Loucy (cell line): ENCODE measurements around the gene CYGB.

Experiments used
- H2AFZ ChIP-seq: fragments of 200-600 bp; sonication (generic); 2 replicates; pipeline ENCODE4 v1.6.0; 2016; ENCODE audit warnings: antibody characterized with exemption, mild to moderate bottlenecking, low read length, moderate library complexity
- H3F3A ChIP-seq: fragments of 200-600 bp; 2 replicates; pipeline ENCODE4 v1.6.0; 2016; ENCODE audit warnings: antibody characterized with exemption, low read depth, mild to moderate bottlenecking
- H3K27me3 ChIP-seq: fragments of 200-600 bp; sonication (generic); 2 replicates; pipeline ENCODE4 v1.6.1; 2014; ENCODE audit warnings: low read length, mild to moderate bottlenecking; ENCODE audit not compliant: insufficient read depth, poor library complexity, severe bottlenecking
- H3K36me3 ChIP-seq: fragments of 200-600 bp; sonication (generic); 2 replicates; pipeline ENCODE4 v1.6.1; 2016; ENCODE audit warnings: low read length; ENCODE audit not compliant: insufficient read depth
- H3K4me1 ChIP-seq: fragments of 200-600 bp; sonication (generic); 2 replicates; pipeline ENCODE4 v1.5.1; 2014; ENCODE audit warnings: low read length, mild to moderate bottlenecking; ENCODE audit not compliant: insufficient read depth, poor library complexity, severe bottlenecking
- H3K4me2 ChIP-seq: fragments of 200-600 bp; sonication (generic); 2 replicates; pipeline ENCODE4 v1.6.0; 2014; ENCODE audit warnings: antibody characterized with exemption, low read length, low read depth, mild to moderate bottlenecking; ENCODE audit not compliant: poor library complexity, severe bottlenecking
- H3K4me3 ChIP-seq: fragments of 200-600 bp; sonication (generic); 2 replicates; pipeline ENCODE4 v1.5.1; 2014; ENCODE audit warnings: low read length, mild to moderate bottlenecking, mixed read lengths; ENCODE audit not compliant: poor library complexity, severe bottlenecking
- H3K79me2 ChIP-seq: fragments of 200-600 bp; sonication (generic); 2 replicates; pipeline ENCODE4 v1.6.1; 2014; ENCODE audit warnings: low read length; ENCODE audit not compliant: insufficient read depth
- H3K9ac ChIP-seq: fragments of 200-600 bp; sonication (generic); 2 replicates; pipeline ENCODE4 v1.6.0; 2014; ENCODE audit warnings: mild to moderate bottlenecking, low read depth, low read length, moderate library complexity; ENCODE audit not compliant: poor library complexity, severe bottlenecking
- H3K9me2 ChIP-seq: fragments of 200-600 bp; sonication (generic); replicated peaks from 2 replicates; pipeline ENCODE4 v1.6.1; 2016; ENCODE audit warnings: low read depth, low read length, mixed read lengths
- H3K9me3 ChIP-seq: fragments of 200-600 bp; sonication (generic); 2 replicates; pipeline ENCODE4 v1.6.1; 2014; ENCODE audit warnings: mild to moderate bottlenecking, antibody characterized with exemption, low read length, low read depth; ENCODE audit not compliant: insufficient read depth
- H4K20me1 ChIP-seq: fragments of 200-600 bp; sonication (generic); 2 replicates; pipeline ENCODE4 v1.6.0; 2014; ENCODE audit warnings: antibody characterized with exemption, low read length, mild to moderate bottlenecking; ENCODE audit not compliant: insufficient read depth, poor library complexity, severe bottlenecking
- EZH2phosphoT487 ChIP-seq: fragments of 200-600 bp; IDR thresholded peaks from 2 replicates; pipeline ENCODE4 v1.6.1; 2018; ENCODE audit warnings: antibody characterized with exemption, mild to moderate bottlenecking, moderate library complexity, borderline replicate concordance
- TF ChIP-seq, protein P1 (sequence below): fragments of 200-600 bp; sonication (generic); conservative IDR thresholded peaks from 2 replicates; pipeline ENCODE4 v1.5.1; 2014; ENCODE audit warnings: mild to moderate bottlenecking, antibody characterized with exemption, low read length

Gene CYGB

DNA sequence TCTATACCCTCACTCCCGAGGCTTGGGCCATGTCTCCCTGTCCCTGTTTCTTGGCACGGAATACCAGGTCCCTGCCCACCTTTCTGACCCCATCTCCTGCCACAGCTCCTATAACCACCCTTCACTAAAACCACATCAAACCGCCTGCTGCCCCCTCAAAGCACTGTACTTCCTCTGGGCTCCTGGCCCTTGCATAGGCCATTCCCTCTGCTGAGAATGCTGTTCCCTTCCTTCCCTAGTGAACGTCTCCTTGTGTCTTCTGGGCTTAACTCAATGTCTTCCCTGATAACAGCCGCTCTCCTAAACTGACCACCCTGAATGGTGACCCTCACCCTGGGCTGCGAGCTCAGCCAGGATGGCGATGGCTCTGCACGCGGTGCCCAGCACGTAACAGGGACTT is 59.4 kb downstream of the CYGB start:
- Histone ChIP-seq H3K79me2 (no peaks in the 10 kb centered on the region), H3K9me3 (no peaks in the 10 kb centered on the region), H3K4me3 (no peak overlapping the region), H2AFZ (no peak overlapping the region), H3F3A (no peaks in the 10 kb centered on the region), H3K4me1 (peaks cover 12% of the 10 kb centered on the region), H4K20me1 (no peaks in the 10 kb centered on the region), H3K27me3 (no peaks in the 10 kb centered on the region), H3K36me3 (no peaks in the 10 kb centered on the region), H3K4me2 (no peak overlapping the region), H3K9me2 (no peaks in the 10 kb centered on the region), H3K9ac (no peak overlapping the region)
- no peak for TF ChIP-seq EZH2phosphoT487
- TF ChIP-seq, protein P1, sequence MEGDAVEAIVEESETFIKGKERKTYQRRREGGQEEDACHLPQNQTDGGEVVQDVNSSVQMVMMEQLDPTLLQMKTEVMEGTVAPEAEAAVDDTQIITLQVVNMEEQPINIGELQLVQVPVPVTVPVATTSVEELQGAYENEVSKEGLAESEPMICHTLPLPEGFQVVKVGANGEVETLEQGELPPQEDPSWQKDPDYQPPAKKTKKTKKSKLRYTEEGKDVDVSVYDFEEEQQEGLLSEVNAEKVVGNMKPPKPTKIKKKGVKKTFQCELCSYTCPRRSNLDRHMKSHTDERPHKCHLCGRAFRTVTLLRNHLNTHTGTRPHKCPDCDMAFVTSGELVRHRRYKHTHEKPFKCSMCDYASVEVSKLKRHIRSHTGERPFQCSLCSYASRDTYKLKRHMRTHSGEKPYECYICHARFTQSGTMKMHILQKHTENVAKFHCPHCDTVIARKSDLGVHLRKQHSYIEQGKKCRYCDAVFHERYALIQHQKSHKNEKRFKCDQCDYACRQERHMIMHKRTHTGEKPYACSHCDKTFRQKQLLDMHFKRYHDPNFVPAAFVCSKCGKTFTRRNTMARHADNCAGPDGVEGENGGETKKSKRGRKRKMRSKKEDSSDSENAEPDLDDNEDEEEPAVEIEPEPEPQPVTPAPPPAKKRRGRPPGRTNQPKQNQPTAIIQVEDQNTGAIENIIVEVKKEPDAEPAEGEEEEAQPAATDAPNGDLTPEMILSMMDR = no peak

DNA sequence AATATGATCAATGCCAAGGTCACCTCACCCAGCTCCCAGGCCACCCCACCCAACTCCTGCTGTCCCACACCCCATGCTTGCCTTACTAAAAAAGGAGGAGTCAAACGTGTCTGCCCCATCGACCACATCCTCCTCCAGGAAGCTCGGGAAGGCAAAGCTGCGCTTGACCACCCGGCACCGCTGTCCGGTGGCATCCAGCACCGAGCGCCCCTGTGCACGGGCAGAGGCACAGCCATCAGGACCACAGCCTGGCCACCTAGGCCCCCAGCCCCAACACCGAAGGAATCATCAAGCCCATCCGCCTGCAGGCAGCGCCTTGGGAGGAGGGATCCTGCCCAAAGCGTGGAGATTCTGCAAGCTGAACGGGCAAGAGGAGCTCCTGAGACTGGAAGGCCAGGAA is 59.9 kb downstream of the CYGB start:
- Histone ChIP-seq H3F3A (no peaks in the 10 kb centered on the region), H3K9me3 (no peaks in the 10 kb centered on the region), H3K9me2 (no peaks in the 10 kb centered on the region), H3K36me3 (no peaks in the 10 kb centered on the region), H3K4me2 (no peak overlapping the region), H4K20me1 (no peaks in the 10 kb centered on the region), H3K4me1 (peaks cover 12% of the 10 kb centered on the region), H3K4me3 (no peak overlapping the region), H2AFZ (no peak overlapping the region), H3K27me3 (no peaks in the 10 kb centered on the region), H3K79me2 (no peaks in the 10 kb centered on the region), H3K9ac (no peak overlapping the region)
- no peak for TF ChIP-seq EZH2phosphoT487
- TF ChIP-seq, protein P1 = no peak
